SKM-1 (cell line): ENCODE measurements around the gene IPO4.
A peak's percentile ranks its signal among the peaks of the same experiment; 100 is the strongest.
"Not testable (repeated sequence)": the region's sequence is repeated elsewhere in the genome, so short reads cannot be mapped to it uniquely, and the experiment has no call there.

Experiments used
- DNase-seq: peaks from one replicate; lab custom pipeline; 2025; ENCODE audit not compliant: unreplicated experiment; lab: John Stamatoyannopoulos, UW

The IPO4 gene, protein sequence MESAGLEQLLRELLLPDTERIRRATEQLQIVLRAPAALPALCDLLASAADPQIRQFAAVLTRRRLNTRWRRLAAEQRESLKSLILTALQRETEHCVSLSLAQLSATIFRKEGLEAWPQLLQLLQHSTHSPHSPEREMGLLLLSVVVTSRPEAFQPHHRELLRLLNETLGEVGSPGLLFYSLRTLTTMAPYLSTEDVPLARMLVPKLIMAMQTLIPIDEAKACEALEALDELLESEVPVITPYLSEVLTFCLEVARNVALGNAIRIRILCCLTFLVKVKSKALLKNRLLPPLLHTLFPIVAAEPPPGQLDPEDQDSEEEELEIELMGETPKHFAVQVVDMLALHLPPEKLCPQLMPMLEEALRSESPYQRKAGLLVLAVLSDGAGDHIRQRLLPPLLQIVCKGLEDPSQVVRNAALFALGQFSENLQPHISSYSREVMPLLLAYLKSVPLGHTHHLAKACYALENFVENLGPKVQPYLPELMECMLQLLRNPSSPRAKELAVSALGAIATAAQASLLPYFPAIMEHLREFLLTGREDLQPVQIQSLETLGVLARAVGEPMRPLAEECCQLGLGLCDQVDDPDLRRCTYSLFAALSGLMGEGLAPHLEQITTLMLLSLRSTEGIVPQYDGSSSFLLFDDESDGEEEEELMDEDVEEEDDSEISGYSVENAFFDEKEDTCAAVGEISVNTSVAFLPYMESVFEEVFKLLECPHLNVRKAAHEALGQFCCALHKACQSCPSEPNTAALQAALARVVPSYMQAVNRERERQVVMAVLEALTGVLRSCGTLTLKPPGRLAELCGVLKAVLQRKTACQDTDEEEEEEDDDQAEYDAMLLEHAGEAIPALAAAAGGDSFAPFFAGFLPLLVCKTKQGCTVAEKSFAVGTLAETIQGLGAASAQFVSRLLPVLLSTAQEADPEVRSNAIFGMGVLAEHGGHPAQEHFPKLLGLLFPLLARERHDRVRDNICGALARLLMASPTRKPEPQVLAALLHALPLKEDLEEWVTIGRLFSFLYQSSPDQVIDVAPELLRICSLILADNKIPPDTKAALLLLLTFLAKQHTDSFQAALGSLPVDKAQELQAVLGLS

DNA sequence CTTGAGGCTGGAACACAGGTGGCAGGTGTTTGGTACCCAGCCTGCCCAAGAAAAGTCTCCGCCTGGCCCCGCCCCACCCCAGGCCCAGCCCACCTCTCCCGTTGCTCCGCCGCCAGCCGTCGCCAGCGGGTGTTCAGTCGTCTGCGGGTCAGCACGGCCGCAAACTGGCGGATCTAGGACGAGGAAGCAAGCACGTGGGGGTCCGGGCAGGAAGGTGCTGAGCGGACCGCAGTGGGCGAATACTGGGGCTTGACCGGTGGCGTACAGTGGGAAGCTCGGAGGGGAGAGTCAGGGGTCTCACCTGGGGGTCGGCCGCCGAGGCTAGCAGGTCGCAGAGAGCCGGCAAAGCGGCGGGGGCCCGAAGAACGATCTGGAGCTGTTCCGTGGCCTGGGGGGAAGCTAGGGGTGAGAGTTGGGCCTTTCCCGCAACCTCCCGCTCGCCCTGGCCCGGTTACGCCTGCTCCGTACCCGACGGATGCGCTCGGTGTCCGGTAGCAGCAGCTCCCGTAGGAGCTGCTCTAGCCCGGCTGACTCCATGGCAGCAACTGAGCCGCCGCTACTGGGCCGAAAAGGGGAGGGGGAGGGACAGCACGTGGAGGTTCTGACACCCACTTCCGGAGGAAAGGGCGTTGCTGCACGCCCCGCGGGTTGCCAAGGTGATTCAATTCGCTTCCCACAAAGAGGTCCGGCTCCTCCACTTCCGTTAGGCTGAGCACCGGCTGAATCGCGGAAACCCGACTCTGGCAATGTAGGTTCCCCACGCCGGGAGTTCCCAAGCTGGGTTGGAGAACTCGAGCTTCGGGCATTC, at the start of gene IPO4:
IPO4 (minus strand) TSS at position 566 of the 808 bp plus-strand sequence; CDS start at position 537, 29 bp downstream.
- peak; percentile 67 for DNase-seq

DNA sequence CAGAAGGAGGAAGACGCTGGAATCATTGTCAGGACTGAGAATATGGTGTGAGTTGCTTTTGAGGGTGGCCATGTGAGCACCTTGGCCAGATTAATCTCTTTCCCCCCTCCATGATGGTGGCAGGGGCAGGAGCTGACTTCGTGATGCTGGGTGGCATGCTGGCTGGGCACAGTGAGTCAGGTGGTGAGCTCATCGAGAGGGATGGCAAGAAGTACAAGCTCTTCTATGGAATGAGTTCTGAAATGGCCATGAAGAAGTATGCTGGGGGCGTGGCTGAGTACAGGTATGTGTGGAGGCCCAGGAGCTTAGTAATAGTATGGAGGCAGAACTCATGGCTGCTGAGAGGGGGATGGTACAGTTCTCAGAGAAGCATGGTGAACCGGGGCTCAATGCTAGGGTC, 49.5 kb upstream of the IPO4 start:
- DNase-seq = no peak

DNA sequence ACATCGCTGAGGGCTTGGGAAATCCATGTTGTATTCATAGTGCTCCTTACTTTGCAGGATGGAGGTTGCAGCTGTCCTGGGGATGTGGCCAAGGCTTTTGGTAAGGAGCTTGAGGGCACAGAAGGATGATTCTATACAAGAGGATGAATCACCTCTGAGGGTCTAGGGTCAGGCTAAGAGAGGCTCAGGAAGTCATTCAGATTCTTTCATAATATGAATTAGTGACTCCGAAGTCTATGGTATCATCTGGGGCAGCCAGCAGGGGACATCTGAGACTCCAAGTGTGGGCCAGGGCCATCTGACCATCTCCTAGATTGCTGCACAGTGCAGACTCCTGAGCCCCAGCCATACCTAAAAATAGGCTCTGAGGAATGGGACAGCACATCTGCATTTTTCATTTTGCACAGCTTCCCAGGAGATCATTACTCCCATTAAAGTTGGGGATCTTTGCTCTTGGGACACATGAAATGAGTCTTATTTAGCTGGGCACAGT, 48.9 kb upstream of the IPO4 start:
- no peak for DNase-seq

DNA sequence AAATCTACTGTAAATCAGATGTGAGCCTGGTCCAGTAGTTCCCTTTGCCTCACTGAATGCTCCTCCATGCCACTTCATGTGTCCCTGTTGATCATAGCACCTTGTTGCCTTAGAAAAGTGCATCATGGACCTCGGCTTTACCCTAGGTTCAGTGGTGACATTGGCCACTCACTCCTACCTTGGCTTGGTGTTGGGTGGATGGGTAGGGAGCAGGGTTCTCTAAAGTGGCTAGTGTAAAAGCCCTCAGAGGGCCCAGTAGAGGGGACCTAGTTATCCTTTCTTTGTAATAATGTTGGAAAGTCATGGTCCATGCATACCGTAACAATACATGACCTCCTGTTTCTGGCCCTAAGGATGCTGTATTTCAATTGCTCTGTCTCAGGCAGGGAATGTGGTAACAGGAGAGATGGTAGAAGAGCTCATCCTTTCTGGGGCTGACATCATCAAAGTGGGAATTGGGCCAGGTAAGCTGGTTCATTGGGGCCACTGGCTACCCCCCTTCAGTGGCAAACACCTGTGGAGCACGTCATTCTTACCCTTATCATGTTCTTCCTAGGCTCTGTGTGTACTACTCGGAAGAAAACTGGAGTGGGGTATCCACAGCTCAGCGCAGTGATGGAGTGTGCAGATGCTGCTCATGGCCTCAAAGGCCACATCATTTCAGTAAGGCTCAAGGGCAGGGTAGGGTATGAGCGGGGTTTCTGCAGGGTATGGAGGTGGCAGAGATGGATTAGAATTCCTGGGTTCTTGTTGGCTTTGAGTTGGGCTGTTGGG, 48.3 kb upstream of the IPO4 start:
- DNase-seq = no peak

DNA sequence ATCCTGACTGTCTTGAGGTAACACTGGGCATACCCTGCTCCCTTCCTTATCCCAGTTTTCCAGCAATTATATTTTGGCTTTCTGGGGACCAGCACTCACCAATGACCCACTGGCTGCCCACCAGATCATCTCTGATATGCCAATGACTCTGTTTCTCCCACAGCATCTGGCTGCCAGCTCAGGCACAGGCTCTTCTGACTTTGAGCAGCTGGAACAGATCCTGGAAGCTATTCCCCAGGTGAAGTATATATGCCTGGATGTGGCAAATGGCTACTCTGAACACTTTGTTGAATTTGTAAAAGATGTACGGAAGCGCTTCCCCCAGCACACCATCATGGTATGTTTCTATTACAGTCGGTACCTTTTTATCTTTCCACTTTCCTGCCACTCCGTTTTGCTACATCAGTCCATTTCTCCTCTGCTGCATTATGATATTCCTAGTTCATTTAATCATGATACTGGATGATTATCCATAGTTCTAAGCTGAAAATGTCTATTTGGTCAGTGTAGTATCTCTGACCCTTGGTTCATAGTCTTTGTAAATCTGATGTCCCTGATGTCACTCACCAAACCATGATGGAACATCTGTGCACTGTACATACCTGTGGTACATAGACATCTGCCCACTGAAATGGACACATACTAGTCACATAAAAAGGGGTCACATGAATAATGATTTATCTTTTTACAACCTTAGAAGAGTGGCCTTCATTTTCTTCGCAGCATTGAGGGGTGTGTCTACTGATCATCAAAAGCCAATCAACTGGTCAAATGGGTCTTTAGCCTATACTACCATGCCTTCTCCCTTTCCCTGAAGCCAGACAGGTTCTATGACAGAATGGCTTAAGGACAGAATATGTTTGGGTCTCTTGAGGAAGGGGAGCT, 47.4 kb upstream of the IPO4 start:
- DNase-seq = no peak

DNA sequence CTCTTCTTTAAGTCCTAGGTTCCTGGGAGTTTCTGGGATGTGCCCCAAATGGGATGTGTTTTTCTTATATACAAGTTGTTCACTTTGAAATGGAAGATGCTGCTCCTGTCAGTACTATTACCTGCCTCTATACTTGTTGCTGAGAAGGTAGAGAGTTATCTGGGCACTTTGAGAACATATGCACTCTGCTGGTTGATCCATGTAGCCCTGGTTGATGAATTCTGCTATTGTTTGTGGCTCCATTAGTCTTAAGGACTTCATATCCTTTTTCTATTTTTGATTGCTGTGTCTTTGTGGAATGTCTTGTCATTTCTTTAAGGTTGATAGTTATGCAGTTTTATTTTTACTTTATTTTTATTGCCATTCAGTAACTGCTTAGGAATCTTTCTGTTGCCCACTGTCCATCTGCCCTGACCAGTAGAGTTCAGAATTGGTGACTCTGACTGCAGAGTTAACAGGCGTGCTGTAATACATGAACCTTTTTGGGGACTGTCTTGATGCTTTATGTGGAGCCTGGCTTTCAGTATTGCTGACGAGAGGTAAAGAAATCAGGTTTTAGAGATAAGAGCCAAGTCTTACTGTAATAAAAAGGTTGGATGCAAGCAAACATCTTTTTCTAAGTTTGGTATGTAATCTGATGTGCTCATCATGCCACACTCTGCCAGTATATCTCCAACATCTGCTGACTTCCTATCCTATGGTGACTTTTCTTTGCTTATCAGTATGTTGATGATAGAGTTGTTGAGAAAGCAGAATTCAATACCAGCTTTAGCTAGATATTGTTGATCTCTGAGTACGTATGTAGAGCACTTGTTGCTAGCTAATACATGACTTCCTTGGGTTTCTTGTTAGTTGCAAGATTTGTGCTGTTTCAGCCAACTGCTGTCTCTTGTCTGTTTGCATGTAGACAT, 45.7 kb upstream of the IPO4 start:
- no peak for DNase-seq

DNA sequence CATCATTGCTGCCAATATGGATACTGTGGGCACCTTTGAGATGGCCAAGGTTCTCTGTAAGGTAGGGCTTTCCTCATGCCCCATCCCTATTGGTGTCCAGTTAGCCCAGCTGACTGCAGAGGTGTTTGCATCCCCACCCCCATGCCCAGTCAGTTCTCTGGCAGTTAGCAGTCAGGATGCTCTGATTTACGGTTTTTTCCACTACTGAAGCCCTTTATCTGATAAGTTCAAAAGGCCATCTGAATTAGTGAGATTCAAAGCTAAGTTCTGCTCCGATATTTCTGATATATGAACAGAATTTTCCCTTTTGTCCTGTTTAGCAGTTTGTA, 44.9 kb upstream of the IPO4 start:
- DNase-seq = no peak

DNA sequence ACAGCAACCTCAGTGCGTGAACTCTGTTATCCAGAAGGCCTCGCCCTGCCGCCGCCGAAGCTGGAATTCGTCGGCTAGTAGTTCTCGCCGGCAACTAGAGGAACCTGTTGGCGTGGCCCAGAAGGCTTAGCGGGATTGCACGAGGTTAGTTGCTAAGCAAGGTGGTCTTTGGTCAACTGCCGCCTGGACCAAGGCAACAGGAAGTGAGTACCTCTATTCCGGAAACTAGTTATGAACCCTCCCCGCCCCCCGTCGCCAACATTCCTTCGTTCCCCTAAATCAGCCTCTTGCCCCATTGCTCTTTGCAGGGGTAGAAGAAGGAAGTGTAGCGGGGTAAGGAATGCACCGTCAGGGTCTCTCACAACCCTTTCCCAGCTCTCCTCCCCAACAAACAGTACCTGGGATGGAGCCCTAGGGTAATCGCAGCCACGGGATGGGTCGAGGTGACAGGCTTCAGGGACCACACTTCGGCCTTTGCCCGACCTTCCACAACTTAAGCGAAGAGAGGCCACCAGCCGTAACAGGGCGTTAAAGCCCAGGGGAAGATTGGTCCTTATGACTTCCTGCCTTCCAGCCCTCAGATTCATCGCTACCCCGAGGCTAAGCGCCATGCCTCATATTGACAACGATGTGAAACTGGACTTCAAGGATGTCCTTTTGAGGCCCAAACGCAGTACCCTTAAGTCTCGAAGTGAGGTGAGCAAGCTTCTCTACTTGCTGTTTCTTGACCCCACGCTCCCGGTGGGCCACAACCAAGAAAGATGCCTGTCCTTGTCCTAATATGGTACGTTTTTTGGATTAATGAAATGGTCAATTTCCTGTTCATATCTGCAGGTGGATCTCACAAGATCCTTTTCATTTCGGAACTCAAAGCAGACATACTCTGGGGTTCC, 44.3 kb upstream of the IPO4 start, which contains the start of gene GMPR2:
GMPR2 (plus strand) TSS at position 285 of the 893 bp plus-strand sequence; CDS start at position 610, 325 bp downstream.
- no peak for DNase-seq

DNA sequence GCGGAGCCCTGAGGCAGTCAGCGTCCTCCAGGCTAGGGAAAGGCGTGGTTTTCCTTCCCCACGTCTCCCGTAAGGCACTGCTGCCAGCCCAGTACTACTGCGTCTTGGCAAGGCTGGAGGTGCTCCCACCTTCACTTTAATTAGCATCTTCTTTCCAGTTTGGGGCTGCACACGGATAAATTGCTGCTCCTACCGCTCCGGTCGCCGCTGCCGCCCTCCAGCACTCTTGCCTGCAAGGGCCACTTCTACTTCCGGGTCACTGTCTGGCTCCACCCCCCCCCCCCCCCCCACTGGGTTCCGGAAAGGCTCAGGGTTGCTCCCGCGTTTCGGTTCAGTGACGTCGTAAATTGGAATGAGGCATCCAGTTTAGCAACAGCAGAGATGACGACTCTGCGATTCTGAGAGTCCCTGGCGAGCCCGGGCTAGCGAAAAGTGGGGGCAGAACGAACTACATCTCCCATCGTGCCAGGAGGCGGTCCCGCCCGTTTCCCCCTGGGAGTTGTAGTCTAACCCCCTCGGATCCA, 43.6 kb upstream of the IPO4 start, which contains the start of gene NEDD8:
NEDD8 (minus strand) TSS at position 247 of the 524 bp plus-strand sequence; CDS start at position 147, 100 bp downstream.
- DNase-seq = peak; percentile 91

DNA sequence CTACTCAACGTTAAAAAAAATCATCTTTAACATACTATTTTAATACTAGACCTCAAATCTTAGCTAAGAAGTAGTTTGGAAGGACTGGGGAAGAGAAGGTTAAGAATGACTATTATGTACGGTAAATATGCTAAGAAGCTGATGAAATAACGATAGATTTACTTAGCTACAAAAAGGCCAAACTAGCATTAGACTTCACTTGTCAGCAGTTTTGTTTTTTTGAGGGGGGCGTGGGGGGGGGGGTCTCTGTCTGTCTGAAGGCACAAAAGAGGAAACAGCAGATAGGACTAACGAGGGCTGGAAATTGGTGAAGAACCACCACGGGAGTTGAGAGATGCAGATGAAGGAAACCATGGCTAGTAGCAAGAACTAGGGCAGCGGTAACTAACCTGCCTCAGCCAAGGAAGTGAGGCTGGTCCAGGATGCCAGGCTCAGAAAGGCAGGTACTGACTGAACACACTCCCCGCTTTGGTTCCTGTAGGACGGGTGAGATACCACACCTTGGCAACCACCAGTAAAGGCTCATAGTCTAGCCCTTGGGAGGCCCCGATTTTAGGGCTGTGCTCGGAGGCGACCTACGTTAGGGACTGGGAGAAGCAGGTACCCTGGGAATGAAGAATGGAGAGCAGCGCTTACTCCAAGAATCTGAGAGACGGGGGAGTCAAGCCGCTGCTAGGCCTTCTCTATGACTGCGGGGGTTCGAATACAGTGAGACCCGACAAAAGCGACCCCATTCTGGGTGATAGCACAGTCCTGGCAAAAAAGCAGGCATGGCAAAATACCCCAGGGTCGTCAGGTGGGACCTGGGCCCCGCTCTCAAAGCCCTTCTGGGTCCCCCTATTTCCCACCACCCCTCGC, 42.9 kb upstream of the IPO4 start:
- DNase-seq = no peak

DNA sequence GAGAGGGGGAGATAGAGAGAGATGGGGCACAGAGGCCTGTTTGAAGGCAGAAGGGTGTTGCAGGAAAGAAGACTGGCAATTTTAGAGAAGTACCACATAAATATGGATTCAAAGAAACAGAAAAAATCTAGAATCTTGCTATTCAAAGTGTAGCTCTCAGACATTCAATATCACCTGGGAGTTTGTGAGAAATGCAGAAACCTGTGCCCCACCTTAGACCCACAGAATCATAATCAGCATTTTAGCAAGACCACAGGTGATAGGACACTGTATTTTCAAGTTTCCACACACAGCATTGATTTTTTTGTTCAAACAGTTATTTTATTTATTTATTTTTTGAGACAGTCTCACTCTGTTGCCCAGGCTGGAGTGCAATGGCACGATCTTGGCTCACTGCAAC, 40.3 kb upstream of the IPO4 start:
- no peak for DNase-seq

DNA sequence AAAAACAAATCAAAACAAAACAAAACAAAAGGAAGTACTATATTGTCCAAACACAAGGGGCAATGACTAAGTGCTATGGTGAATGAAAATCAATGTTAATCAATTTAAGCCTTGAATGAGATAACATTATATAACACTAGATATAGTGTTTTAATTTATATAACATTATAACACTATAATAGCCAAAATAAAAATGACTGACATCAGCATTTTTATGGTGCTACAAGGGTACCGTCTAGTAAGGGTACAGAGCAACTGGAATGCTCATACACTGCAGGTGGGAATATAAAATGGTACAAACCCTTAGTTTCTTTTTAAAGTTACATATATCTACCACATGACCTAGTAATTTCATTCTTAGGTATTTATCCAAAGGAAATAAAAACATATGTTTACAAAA, 37.9 kb upstream of the IPO4 start:
- no peak for DNase-seq

DNA sequence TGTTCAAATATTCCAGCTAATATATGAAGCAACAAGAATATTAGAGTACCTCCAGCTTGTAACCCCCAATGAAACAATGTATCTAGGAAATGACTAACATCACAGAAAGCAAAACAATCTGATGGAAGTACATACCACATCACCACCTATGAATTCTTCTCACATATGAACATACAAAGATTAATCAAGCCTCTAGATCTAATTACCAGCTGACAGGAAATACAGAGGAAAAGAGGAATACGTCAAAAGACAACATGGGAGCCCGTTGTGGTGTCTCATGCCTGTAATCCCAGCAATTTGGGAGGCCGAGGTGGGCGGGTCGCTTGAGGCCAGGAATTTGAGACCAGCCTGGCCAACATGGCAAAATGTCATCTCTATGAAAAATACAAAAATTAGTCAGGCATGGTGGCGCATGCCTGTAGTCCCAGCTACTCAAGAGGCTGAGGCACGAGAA, 36.0 kb upstream of the IPO4 start:
- no peak for DNase-seq

DNA sequence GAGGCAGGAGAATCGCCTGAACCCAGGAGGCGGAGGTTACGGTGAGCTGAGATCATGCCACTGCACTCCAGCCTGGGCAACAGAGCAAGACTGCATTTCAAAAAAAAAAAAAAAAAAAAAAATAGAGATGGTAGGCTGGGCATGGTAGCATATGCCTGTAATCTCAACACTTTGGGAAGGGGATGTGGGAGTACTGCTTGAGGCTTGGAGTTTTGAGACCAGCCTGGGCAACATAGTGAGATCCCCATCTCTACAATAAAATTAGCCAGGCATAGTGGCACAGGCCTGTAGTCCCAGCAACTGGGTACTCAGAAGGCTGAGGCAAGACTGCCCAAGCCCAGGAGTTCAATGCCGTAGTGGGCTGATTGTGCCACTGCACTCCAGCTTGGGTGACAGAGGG, 34.4 kb upstream of the IPO4 start:
- DNase-seq = not testable (repeated sequence)

DNA sequence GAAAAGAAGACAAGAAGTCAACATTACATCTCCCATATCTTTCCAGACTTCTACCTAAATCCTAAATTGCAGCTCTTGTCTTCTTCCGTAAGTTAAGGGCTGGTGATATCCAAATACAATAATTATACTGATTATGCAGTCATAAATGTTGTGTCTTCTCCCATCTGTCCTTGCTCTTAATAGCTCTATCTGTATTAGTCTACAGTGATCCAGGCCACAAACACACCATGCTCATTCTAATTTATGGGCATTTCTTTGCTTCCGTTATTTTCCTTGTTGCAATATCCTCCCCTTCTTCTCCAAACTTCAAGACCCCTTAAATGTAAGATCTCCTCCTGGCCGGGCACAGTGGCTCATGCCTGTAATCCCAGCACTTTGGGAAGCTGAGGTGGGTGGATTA, 30.9 kb upstream of the IPO4 start:
- no peak for DNase-seq
